ENCODE measurements around the gene BTBD16. TPM values are rescaled to one million over a fixed set of nuclear protein-coding genes. Genes with fewer than 3 reads are reported as not detected.

The BTBD16 gene
- total and polyA plus RNA-seq, 2 experiments from 2014 or later, result 0.47 to 0.74 TPM

GRCh38 chr10:122273966-122274545, 3.0 kb downstream of the BTBD16 start:
- DNase-seq (ENCODE audit: low spot score), result no peak
- no peak overlapping the region for H3K4me2 ChIP-seq
- no peak overlapping the region for H2AFZ ChIP-seq
- no peaks in the 10 kb centered on the region for H3K79me2 ChIP-seq
- H3K9me3 ChIP-seq (ENCODE audit: low read depth), result no peaks in the 10 kb centered on the region
- H3K4me3 ChIP-seq, result no peak overlapping the region
- 93% methylated on average over 10 of the region's 10 CpGs for WGBS (ENCODE audit: low lambda C conversion rate, missing lambda C conversion rate)
- no peaks in the 10 kb centered on the region for H3K27me3 ChIP-seq
- H4K20me1 ChIP-seq (ENCODE audit: insufficient read depth, poor library complexity, severe bottlenecking), result no peaks in the 10 kb centered on the region
- no peak for TF ChIP-seq EZH2 (IDR thresholded peaks at IDR 0.05; ENCODE audit: borderline replicate concordance)
- TF ChIP-seq EZH2phosphoT487 (IDR thresholded peaks at IDR 0.05; ENCODE audit: low read depth, severe bottlenecking, unreplicated experiment), result no peak
- no peak for TF ChIP-seq CTCF (IDR thresholded peaks at IDR 0.05; ENCODE audit: poor library complexity)
- no peaks in the 10 kb centered on the region for H3K9me2 ChIP-seq (replicated peaks; ENCODE audit: insufficient read depth)
- H3K4me1 ChIP-seq (ENCODE audit: insufficient read depth), result peaks cover 5% of the 10 kb centered on the region
- no peaks in the 10 kb centered on the region for H3K36me3 ChIP-seq (replicated peaks; ENCODE audit: insufficient read depth, low read depth)
- H3K27ac ChIP-seq, result no peak overlapping the region

- DNase-seq (ENCODE audit: low spot score), result peak; percentile 75
- no peaks in the 10 kb centered on the region for H3K27me3 ChIP-seq
- no peak overlapping the region for H2AFZ ChIP-seq
- H3K27ac ChIP-seq, result peak overlapping the region; percentile 68
- no peak for TF ChIP-seq EZH2 (IDR thresholded peaks at IDR 0.05; ENCODE audit: borderline replicate concordance)
- no peak for TF ChIP-seq CTCF (IDR thresholded peaks at IDR 0.05; ENCODE audit: poor library complexity)
- TF ChIP-seq EZH2phosphoT487 (IDR thresholded peaks at IDR 0.05; ENCODE audit: low read depth, severe bottlenecking, unreplicated experiment), result no peak
- H3K4me2 ChIP-seq, result no peak overlapping the region
- H3K4me1 ChIP-seq (ENCODE audit: insufficient read depth), result no peaks in the 10 kb centered on the region
- WGBS (ENCODE audit: low lambda C conversion rate, missing lambda C conversion rate), result 95% methylated on average over 6 of the region's 6 CpGs
- no peaks in the 10 kb centered on the region for H4K20me1 ChIP-seq (ENCODE audit: insufficient read depth, poor library complexity, severe bottlenecking)
- H3K4me3 ChIP-seq, result no peak overlapping the region
- no peaks in the 10 kb centered on the region for H3K79me2 ChIP-seq
- H3K9me3 ChIP-seq (ENCODE audit: low read depth), result no peaks in the 10 kb centered on the region
- no peaks in the 10 kb centered on the region for H3K9me2 ChIP-seq (replicated peaks; ENCODE audit: insufficient read depth)
- H3K36me3 ChIP-seq (replicated peaks; ENCODE audit: insufficient read depth, low read depth), result no peaks in the 10 kb centered on the region
Measured at GRCh38 chr10:122276611-122277208, 5.6 kb downstream of the BTBD16 start.

- no peaks in the 10 kb centered on the region for H3K9me3 ChIP-seq (ENCODE audit: low read depth)
- no peaks in the 10 kb centered on the region for H3K36me3 ChIP-seq (replicated peaks; ENCODE audit: insufficient read depth, low read depth)
- H3K27me3 ChIP-seq, result no peaks in the 10 kb centered on the region
- TF ChIP-seq EZH2phosphoT487 (IDR thresholded peaks at IDR 0.05; ENCODE audit: low read depth, severe bottlenecking, unreplicated experiment) (no peak), EZH2 (IDR thresholded peaks at IDR 0.05; ENCODE audit: borderline replicate concordance) (no peak), CTCF (IDR thresholded peaks at IDR 0.05; ENCODE audit: poor library complexity) (no peak)
- no peak overlapping the region for H3K4me3 ChIP-seq
- no peaks in the 10 kb centered on the region for H3K79me2 ChIP-seq
- no peaks in the 10 kb centered on the region for H3K9me2 ChIP-seq (replicated peaks; ENCODE audit: insufficient read depth)
- no peak overlapping the region for H3K4me2 ChIP-seq
- no peak overlapping the region for H2AFZ ChIP-seq
- WGBS (ENCODE audit: low lambda C conversion rate, missing lambda C conversion rate), result 84% methylated on average over 10 of the region's 10 CpGs
- H3K27ac ChIP-seq, result peak overlapping the region; percentile 68
- DNase-seq (ENCODE audit: low spot score), result no peak
- H4K20me1 ChIP-seq (ENCODE audit: insufficient read depth, poor library complexity, severe bottlenecking), result no peaks in the 10 kb centered on the region
- H3K4me1 ChIP-seq (ENCODE audit: insufficient read depth), result no peaks in the 10 kb centered on the region
Measured at GRCh38 chr10:122277526-122278136, 6.5 kb downstream of the BTBD16 start.
